GM19452 (cell line): ENCODE data around the gene FER.
"Not testable (repeated sequence)": the region's sequence is repeated elsewhere in the genome, so short reads cannot be mapped to it uniquely, and the experiment has no call there.

Experiments
- ATAC-seq: cut with Tn5 transposase; IDR thresholded peaks from one replicate; pipeline ENCODE4 v1.9.1; 2021; ENCODE audit not compliant: unreplicated experiment

Gene FER

GRCh38 chr5:109028608-109029299 lies 281.1 kb downstream of the FER start:
- no peak for ATAC-seq

GRCh38 chr5:109029847-109030246 lies 282.1 kb downstream of the FER start:
- ATAC-seq = no peak

DNA sequence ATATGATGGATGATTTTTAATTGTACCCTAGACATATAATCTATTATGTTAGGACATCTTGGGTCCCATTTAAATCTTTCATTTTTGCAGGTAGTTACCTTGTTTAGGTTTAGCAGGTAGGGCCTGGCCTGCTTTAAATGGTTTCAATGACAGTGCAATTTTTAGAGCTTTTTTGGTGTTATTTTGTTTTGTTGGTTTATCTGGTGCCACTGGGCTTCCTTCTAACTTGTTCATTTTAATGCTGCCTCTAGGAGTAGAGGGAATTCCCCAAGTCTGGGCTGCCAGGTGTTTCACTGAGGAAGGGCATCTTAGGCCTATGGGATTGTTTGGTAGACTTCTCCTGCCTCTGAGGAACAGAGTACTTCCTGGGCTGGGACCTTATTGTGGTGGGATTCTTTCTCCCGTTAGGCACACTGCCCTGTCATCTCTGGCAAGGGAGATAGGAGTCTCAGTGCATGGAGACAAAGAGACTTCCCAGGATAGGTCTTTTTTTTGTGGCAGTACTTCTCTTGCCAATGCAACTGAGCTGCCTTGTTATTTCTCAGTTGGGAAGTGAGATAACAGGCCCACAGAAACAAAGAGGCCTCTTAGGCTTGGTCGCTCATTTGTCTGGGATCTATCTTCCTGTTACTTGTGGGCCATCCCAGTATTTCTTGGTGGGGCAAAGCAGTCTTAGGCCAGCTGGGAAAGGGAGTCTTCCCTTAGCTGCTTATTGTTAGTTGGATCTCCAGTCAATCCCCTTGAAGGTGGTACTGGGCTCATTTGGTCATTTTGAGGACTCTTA lies 282.9 kb downstream of the FER start:
- ATAC-seq = no peak

DNA sequence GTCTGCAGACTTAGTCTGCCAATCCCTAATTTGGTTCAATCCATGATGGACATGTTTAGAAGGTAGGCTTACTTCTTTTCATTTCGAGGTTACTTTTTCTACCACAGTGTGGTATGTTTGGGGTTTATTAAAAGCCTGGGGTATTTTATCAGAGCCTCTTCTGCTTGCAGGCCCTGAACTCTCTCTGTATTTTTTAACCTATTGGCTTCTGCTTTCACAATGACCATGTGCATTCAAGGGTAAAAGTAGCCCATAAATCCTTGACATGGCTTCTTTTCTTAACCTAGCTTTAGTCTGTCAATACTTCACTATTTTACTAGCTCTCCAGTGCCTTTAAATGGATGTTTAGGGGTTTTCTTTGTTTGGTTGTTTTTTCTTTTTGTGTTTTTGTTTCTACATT lies 286.6 kb downstream of the FER start:
- ATAC-seq = no peak

DNA sequence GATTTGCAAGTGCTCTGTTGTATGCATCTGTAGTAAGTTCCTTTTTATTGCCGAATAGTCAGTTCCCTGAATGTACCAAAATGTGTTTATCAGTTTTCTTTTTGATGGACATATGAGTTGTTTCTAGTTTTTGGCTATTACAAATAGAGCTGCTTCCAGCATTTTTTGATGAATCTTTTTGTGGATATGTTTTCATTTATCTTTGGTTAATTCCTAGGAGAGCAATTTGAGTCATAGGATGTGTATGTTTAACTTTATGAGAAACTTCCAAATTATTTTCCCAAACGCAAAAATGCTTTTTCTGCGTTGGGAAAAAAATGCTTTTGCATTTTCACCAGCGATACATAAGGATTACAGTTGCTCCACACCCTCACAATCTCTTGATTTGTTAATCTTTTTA lies 287.7 kb downstream of the FER start:
- no peak for ATAC-seq

DNA sequence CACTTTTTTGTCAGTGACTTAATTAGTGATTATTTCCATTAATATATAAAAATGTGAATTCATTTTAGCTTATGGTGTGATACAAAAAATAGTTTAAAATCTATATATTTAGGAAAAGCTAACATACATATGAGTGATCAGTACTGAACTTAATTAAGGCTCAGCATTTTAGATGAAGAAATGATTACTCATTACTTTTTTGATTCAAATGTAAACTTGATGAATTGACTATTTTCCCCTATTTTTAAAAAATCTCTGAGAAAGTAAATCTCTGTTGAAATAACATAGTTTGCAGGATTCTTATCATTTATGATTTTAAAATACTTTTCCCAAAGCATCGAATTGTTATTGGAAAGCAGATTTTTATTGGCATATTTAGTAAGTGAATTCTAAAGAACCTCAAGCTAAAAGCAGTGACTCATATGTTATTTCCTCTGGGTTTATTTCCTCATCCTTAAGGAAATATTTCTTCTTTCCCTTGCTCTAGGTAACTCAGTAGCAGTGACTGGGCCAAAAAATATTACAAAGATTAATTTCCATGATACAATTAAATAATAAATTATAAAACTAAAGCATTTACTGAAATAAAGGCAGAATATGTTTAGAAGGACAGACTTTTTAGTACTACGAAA lies 290.6 kb downstream of the FER start:
- no peak for ATAC-seq

DNA sequence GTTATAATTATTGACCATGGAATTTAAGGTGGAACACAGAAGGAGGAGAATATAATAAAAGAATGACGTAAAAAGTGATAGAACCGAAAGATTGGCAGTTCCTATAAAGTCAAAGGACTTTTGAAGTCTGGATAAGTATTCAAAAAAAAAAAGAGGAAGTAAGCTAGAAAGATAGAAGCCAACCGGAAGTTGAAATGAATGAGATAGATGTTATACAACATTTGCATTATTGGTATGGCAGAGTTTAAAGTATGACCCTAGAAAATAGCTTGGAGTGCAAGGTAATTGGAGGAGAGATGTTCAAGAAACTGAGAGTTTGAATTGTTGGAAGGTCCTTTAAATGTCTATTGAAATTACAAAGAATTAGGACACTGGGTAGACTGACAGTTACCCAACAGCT lies 293.6 kb downstream of the FER start:
- no peak for ATAC-seq

GRCh38 chr5:109045710-109046109 lies 298.0 kb downstream of the FER start:
- no peak for ATAC-seq

DNA sequence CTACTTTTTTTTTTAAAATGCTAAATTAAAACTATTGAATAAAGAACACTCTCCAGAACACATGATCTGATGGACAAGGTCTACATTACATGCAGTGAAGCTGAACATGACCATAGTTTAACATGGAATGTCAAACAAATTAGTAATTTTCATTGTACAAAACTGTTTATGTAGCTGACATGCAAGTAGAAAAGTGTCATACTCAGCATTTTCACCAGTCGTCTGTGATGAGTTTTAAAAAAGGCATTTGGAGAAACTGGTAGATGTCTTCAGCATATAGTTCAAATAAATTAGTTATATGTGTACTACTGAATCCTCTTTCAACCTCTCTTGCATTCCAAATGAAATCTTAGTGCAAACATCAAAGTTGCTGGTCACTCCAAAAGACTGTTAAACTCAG lies 301.9 kb downstream of the FER start:
- no peak for ATAC-seq

DNA sequence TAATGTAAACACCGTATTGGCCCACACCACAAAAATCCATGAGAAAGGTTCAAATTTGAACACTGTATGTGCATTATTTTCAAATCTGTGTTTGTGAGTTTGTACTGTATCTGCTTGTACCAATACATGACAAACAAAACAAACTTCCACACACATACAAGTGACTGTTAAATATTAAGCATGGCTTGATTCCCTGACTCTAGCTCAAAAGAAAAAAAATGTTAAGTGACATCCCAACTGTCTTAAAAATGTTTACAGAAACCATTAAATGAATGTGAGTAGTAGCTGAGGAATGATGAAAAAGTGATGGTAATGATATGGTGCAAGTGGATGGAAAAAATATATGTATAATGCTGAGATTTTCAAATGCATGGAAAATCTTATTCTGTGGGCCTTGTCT lies 302.6 kb downstream of the FER start:
- ATAC-seq = not testable (repeated sequence)

GRCh38 chr5:109052216-109052615 lies 304.5 kb downstream of the FER start:
- ATAC-seq = not testable (repeated sequence)

DNA sequence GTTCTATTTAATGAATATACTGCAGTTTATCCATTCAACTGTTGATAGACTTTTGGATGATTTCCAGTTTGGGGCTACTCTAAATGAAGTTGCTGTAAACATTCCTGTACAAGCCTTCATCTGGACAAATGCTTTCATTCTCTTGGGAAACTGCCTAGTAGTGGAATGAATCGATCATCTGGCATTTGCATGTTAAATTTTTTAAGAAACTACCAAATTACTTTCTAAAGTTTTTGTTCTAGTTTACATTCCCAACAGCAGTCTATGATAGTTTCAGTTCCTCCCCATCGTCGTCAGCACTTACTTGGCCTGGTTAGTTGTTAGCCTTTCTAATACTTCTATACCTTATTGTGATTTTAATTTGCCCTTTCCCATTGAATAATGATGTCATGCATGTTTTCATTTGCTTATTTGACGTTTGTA lies 306.3 kb downstream of the FER start:
- peak; percentile 61 for ATAC-seq

DNA sequence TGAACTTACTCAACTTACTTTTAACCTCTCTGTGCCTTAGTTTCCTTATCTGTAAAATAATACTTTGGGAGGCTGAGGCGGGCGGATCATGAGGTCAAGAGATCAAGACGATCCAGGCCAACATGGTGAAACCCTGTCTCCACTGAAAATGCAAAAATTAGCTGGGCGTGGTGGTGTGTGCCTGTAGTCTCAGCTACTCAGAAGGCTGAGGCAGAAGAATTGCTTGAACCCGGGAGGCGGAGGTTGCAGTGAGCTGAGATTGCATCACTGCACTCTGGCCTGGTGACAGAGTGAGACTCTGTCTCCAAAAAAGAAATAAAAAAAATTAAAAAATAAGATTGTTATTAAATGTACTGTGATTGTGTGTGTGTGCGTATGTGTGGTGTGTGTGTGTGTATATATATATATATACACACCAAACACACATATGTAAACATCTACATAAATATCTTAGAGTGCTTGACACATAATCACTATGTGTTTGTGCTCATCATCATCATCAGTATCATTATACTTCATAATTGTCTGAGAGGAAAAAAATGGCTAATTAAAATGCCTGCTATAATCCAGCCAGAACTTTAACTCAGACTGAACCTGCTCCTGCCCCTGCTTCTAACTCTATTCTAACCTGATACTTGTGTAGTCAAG lies 312.8 kb downstream of the FER start:
- ATAC-seq = no peak

- ATAC-seq = no peak
These were observed 315.0 kb downstream of the FER start for GRCh38 chr5:109062664-109063063.

DNA sequence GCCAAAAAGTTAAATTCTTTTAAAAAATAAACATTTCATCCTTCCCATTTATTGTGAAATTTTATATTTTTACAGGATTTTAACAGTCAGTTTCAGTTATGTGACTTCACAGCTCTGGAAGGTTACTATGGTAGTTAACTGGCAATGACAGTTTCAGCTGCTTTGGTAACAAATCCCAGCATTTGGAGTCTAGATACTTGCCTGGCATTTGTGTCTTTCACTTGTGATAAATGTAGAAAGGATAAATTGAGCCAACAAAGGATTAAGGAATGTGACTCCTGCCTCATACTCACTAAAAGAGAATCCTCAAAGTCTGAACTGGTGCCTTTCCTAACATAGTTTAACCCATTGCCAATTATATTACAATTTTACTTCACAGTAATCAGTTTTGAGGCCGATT lies 315.5 kb downstream of the FER start:
- no peak for ATAC-seq

DNA sequence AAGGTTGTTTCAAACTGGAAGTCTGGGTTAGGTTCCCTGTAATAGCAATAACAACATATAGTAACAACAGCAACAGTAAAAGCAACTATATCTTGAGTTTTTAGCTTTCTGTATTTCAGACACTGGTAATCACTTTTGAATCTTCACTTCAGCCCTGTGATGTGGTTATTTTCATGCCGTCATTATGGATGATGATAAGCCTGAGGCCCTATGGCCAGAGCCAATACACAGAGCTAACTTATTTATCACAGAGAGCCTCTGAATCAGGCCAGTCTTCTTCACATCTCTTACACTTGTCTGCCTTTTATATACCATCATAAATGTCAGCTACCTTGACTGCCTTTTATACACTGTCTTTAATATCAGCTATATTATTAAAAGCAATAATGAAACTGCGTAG lies 329.0 kb downstream of the FER start:
- no peak for ATAC-seq

DNA sequence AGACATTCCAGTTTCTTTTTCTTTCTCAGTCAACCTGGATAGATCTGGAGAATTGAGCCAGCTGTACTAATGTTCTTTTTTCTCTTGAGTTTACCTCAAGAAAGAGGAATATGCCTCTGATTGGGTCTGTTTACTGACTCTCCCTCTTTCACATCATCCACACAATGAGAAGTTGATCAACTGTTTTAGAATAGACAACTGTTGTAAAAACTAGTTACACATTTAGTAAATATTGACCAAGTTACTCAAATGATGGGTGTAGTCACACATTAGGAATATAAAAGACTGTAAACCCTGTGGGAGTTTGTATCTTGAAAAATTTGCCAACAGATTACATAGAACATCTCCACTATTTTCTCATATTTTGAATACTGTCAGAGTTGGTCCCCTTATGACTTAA lies 330.8 kb downstream of the FER start:
- ATAC-seq = no peak

DNA sequence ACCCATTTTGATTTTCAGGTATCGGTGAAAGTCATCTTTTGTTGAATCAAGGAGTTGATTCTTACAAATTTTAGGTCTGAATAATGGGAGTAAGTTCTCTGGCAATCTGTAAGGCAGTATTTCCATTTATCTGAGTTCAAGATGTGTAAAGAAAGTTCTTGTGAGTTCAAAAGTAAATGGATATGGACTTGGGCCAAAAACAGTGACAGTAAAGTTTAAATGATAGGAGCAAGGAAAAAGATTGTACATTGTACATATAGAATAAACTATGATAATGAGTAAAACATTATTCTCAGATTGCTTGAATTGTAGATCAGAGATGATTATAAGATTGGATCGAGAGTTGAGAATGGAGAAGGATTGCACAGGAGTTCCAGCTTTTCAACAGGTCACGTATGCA lies 332.8 kb downstream of the FER start:
- ATAC-seq = no peak

DNA sequence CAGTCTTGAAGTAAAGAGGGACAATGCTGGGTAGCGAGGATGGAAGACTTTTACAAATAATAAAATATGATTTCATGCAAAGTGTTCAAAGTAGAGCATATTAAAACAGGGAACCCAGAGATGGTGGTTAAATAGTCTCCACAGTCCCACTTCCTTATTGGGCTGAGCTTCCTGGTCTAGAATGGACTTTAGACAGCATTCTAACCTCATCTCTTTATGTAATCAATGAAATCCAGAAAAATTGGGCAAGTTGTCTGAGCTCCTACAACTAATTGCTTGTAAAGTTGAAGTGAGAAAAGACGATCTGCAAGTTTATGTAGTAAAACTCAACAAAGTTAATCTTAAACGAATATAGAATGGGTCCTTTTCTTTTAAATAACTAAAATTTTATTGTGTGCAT lies 333.2 kb downstream of the FER start:
- ATAC-seq = no peak

DNA sequence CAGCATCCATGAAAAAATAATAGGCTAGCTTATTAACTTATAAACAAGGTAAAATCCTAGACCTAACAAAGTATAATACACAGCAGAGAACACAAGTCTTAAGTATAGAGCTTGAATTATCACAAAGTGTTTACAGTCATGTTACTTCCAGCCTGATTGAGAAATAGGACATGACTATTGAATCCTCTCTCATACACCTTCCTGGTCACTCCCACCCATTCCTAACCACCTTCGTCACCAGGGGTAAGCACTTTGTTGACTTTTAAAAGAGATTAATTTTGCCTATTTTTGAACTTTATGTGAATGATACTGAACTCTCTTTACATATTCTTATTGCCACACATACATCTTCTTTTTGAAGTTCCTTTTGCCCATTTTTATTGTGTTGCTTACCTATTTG lies 336.2 kb downstream of the FER start:
- ATAC-seq = no peak

DNA sequence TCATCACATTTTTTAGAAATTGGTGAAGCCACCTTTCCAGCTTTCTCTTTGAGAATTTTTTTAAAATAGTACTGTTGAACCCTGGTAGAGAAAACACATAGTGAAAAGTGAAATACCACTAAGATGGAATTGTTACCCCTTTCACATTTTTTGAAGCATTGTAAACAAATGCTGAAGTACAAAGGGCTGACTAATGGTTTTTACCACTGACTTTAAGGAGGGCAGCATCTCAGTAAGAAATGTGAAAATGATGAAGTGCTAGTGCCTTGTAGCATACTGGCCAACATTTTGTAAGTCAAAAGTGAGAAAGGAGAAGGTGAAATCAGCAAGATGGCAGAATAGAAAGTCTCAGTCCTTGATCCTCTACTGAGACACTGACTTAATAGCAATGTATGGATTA lies 341.5 kb downstream of the FER start:
- ATAC-seq = no peak

GRCh38 chr5:109099081-109099480 lies 351.4 kb downstream of the FER start:
- ATAC-seq = no peak
